Bronchial epithelial cell (primary cell): ENCODE results near the gene MRPL33. TPM values are rescaled to one million over a fixed set of nuclear protein-coding genes. Genes with fewer than 3 reads are reported as not detected.

ENCODE experiments used
- DNase-seq: peaks from one replicate; pipeline ENCODE4 v3.0.0-alpha.2; 2010; ENCODE audit warnings: low read depth
- FAIRE-seq: peaks from 2 replicates; lab custom pipeline; 2011; peaks lifted over from hg19 to GRCh38; lab: Jason Lieb, UNC
- H3K27me3 ChIP-seq: 2 replicates; pipeline ENCODE4 v1.5.1; 2011; ENCODE audit warnings: low read length; ENCODE audit not compliant: control insufficient read depth, insufficient read depth
- H3K36me3 ChIP-seq: 2 replicates; pipeline ENCODE4 v1.5.1; 2011; ENCODE audit warnings: low read length; ENCODE audit not compliant: control insufficient read depth, insufficient read depth
- H3K4me3 ChIP-seq: 2 replicates; pipeline ENCODE4 v1.5.1; 2011; ENCODE audit warnings: mild to moderate bottlenecking, low read depth, low read length, control low read depth
- CTCF ChIP-seq: IDR thresholded peaks from 2 replicates; pipeline ENCODE4 v1.5.1; 2011; ENCODE audit warnings: mild to moderate bottlenecking, moderate library complexity, low read length, control low read depth, inconsistent platforms; ENCODE audit not compliant: insufficient read depth, severe bottlenecking
- total RNA-seq: library from RNA; depleted of rRNA; stranded (reverse); fragments of >200 nt; gene quantifications from 2 replicates; pipeline ENCODE4 v1.2.1, GENCODE V29; 2014

MRPL33 gene
- total RNA-seq, 1 donor from 2014 or later: 11.3 TPM

GRCh38 chr2:27823135-27823534, 51.6 kb downstream of the MRPL33 start:
- no peak overlapping the region for H3K4me3 ChIP-seq
- H3K36me3 ChIP-seq: no peaks in the 10 kb centered on the region
- H3K27me3 ChIP-seq: no peaks in the 10 kb centered on the region
- FAIRE-seq: no peak
- TF ChIP-seq CTCF: no peak
- DNase-seq: no peak

- Histone ChIP-seq H3K27me3 (no peaks in the 10 kb centered on the region), H3K4me3 (no peak overlapping the region), H3K36me3 (no peaks in the 10 kb centered on the region)
- TF ChIP-seq CTCF: no peak
- DNase-seq: no peak
- no peak for FAIRE-seq
These were observed 52.0 kb downstream of the MRPL33 start for GRCh38 chr2:27823569-27823968.

- H3K4me3 ChIP-seq: no peak overlapping the region
- no peak for TF ChIP-seq CTCF
- no peaks in the 10 kb centered on the region for H3K36me3 ChIP-seq
- no peak for FAIRE-seq
- H3K27me3 ChIP-seq: no peaks in the 10 kb centered on the region
- DNase-seq: no peak
These were observed 52.9 kb downstream of the MRPL33 start for GRCh38 chr2:27824401-27824800.

GRCh38 chr2:27828305-27828704, 56.8 kb downstream of the MRPL33 start:
- TF ChIP-seq CTCF: no peak
- Histone ChIP-seq H3K4me3 (no peak overlapping the region), H3K36me3 (no peaks in the 10 kb centered on the region), H3K27me3 (no peaks in the 10 kb centered on the region)
- no peak for FAIRE-seq
- DNase-seq: no peak

Other genes with a start within 250 kb of the MRPL33 start
- 6.4 and 7.4 TPM in 2 replicates for gene ZNF512, start 188.7 kb upstream of the MRPL33 start, total RNA-seq
- gene CCDC121, start 142.7 kb upstream of the MRPL33 start, total RNA-seq: 0.79 and 0.90 TPM in 2 replicates
- 31.7 and 47.9 TPM in 2 replicates for gene GPN1, start 142.7 kb upstream of the MRPL33 start, total RNA-seq
- gene SUPT7L, start 108.1 kb upstream of the MRPL33 start, total RNA-seq: 10.5 and 14.7 TPM in 2 replicates
- gene SLC4A1AP, start 107.8 kb upstream of the MRPL33 start, total RNA-seq: 20.5 and 27.4 TPM in 2 replicates
- gene RBKS, start 118.7 kb downstream of the MRPL33 start, total RNA-seq: 0.79 and 0.90 TPM in 2 replicates
- 8.4 and 15.9 TPM in 2 replicates for gene BABAM2, start 119.0 kb downstream of the MRPL33 start, total RNA-seq